G401.6 (cell line): ENCODE results near the gene SEPTIN10.
"Not testable (repeated sequence)": the region's sequence is repeated elsewhere in the genome, so short reads cannot be mapped to it uniquely, and the experiment has no call there.

Experiments
- FAIRE-seq: peaks from 2 replicates; lab custom pipeline; 2012; peaks lifted over from hg19 to GRCh38; lab: Jason Lieb, UNC

Gene SEPTIN10

DNA sequence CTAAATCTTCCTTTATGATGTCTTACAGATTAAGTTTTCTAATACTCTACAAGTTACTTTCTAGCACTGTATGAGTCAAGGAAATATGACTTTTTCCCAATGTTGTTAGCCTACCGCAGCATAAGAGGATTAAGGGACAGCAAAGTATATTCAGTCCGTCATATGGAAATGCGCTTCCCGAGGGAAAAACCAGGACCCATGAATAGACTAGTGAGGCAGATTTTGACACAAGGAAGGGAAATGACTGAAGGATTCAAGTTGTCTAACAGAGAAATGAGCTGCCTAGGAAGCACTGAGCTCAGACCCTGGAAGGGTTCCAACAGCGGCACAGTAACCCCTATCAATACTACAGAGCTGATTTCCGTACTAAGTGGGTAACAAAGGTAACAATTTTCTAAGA, 12.0 kb downstream of the SEPTIN10 start:
- no peak for FAIRE-seq

DNA sequence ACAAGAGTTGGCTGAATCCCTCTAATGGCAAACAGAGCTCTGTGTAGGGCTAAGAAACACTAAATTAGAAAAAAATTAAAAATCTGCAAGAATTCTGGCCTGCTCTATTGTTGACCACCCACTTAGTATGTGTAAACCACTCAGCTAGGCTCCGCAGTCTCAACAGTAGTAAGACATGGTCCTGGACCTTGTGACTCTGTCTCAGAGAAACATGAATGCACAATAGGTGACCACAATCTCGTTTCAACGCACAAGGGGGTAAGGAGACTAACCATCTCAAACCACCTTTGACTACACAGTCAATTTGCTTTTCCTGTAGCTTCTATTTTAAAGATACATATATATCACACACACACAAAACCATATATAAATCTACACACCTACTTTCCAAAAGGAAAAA, 16.5 kb downstream of the SEPTIN10 start:
- no peak for FAIRE-seq

DNA sequence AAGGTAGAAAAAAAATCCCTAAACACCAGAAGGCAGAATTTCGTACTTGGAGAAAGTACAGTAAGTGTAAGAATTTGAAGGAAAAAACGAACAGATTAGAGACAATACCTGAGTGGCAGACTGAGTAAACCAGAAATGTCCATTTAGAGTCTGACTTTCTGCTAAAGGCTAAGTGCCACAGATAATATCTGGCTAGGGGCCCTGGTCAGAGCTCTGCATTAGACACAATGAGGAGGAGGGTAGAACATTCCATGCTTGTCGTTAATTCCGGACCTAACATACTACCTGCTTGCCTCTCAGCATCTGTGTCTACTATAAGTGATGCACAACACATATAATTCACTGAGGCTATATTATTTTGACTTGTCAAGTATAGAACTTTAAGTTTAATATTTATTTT, 18.1 kb downstream of the SEPTIN10 start:
- no peak for FAIRE-seq

DNA sequence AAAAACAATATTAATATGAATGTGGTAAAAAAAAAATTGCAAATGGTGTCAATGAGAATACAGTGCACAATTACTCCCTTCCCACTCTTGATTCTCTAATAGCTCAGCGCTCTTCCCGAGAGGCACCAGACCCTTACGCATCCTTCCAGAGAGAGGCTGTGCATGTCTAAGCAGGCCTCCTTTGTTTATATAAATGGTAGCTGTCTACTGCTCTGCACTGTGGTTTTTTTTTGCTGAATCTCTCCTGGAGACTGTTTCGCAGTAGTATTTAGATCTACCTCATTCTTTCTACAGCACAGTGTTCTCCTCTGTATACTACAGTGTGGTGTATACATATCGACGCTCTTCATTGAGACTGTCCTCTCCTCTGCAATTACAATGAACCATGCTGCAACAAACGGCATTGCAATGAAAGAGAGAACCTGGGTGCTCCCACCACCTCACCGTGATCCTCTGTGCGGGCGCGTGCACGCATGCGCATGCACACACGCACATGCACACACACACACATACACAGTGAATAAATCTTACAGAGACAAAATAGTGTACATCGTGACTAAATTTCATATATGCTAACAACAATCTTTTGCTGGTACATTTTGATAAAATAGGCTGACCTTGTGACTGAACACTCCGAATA, 19.4 kb downstream of the SEPTIN10 start:
- FAIRE-seq = no peak

DNA sequence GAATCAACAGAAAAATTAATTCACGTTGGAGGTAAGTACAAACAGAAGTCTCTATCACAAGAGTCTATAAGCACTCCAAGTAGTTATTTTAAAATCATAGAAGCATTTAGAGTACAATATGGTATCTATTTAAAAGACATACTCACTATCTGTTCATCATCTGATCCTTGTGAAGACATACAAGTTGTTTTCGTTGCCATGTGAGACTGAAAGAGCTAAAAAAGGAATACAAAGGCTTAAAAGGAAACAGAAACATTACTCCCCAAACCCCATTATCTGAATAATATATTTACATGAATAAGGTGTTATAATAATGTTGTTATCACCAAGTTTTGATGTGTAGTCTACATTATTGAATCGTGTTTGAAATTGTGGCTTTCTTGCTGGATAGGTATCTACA, 20.9 kb downstream of the SEPTIN10 start:
- FAIRE-seq = no peak

DNA sequence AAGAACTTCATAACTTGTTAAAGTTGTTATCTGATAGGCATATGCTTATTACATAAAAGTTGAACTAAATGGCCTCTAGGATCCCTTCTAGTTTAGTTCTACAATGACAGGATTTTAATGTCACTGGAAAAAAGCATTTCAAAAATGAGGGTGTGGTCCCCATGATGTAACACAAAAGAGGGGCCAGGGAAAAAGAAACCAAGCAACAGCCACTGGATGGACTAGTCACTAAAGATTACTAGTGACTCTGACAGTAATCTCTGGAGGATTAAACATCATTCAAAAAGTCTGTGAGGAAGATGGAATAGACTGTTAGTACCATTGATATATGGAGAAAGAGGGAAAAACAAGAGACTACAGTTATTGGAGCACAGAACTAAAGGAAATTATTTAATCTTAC, 22.6 kb downstream of the SEPTIN10 start:
- FAIRE-seq = no peak

DNA sequence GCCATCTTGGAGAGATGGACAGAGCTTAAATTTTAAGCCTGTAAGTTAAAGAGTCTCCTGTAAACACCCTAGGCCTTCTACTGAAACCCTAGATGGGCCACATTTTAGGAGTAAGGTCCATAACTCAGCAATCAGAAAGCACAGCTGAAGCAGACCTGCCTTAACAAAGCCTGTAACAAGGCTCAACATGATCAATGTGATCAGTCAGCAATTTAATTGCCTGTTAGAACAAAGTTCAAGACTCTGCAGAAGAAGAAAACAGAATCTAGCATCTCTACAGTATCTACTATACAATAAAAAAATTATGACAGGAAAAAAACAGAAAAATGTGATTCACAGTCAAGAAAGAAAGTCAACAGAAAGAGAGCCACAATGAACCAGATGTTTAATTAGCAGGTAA, 27.1 kb downstream of the SEPTIN10 start:
- FAIRE-seq = no peak

DNA sequence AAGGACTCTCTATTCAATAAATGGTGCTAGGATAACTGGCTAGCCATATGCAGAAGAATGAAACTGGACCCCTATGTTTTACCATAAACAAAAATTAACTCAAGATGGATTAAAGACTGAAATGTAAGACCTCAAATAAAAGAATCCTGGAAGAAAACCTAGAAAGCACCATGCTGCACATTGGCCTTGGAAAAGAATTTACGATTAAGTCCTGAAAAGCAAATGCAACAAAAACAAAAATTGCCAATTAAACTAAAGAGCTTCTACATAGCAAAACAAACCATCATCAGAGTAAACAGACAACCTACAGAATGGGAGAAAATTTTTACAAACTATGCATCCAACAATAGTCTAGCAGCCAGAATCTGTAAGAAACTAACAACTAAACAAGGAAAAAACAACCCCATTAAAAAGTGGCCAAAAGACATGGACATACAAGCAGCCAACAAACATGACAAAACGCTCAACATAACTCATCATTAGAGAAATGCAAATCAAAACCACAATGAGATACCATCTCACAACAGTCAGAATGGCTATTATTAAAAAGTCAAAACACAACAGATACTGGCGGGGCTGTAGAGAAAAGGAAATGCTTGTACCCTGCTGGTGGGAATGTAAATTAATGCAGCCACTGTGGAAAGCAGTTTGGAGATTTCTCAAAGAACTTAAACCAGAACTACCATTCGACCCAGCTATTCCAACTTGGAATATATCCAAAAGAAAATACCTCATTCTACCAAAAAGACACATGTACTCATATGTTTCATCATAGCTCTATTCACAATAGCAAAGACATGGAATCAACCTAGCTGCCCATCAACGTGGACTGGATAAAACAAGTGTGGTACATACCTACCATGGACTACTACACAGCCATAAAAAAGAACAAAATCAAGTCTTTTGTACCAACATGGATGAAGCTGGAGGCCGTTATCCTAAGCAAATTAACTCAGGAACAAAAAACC, 30.6 kb downstream of the SEPTIN10 start:
- FAIRE-seq = no peak

DNA sequence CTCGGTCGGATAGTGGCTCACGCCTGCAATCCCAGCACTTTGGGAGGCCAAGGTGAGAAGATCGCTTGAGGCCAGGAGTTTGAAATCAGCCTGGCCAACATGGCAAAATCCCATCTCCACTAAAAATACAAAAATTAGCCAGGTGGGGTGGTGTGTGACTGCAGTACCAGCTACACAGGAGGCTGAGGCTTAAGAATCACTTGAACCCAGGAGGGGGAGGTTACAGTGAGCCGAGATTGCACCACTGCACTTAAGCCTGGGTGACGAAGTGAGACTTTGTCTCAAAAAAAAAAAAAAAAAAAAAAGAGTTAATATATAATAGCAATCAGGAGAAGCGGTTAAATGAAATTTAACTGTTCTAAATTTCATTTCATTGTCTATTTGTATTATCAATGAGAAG, 36.1 kb downstream of the SEPTIN10 start:
- FAIRE-seq = not testable (repeated sequence)

DNA sequence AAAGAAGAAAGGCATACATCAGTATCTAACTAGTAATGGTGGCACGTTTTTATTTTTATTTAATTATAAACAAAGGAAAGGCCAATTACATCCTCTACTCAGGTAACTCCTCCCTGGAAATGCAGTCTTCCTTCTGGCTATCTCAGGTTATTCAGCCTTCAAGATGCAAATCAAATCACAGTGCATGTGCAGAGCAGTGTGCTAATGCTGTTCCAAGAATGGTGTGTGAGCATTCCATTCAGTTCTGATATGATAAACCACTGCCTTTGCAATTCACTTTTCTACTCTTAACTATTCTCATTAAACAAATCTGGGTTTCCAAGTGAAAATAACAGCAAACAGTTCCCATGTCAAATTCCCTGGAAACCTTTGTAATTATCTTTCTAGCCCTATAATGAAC, 38.4 kb downstream of the SEPTIN10 start:
- FAIRE-seq = no peak

DNA sequence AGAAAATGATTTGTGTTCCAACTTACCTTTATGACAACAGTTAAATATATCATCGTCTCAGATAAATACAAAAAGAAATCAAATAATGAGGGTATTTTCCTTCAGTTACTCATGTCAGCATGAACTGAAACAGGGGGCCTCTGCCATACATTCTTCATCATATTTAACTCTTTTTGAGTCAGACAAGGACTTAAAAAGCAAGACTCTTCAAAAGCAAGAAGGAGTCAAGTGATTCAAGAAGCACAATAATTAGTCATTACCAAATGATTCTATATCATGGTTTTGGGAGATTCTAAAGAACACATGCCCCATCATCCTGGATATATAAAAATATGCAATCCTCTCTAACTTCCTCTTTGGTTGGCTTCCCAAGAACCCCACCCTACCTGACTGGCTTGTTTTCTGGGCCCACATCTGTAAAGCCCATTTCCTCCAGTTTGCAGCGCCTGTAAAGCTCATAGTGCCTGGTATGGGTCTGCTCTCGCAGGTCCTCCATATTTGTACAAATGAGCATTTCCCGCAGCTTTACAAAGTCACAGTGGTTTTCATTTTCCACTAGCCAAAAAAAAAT, 49.7 kb downstream of the SEPTIN10 start:
- FAIRE-seq = no peak

DNA sequence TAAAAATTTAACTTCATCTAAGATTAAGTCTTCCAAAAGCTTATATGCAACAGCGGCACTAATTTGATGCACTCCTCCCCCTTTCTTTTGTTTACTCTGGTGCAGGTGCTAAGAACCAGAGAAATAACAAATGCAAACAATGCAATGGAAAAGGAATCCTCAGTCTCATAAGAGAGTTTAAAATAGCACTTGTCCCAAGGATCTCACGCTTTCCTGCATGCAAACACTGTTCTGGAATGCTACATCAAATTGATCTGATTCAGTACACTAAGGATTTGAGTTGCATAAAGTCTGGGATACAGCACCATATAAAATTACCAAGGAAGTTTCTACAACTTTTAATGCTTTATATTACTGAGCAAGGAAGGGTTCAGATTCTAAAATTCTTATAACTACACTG, 50.5 kb downstream of the SEPTIN10 start:
- FAIRE-seq = no peak

DNA sequence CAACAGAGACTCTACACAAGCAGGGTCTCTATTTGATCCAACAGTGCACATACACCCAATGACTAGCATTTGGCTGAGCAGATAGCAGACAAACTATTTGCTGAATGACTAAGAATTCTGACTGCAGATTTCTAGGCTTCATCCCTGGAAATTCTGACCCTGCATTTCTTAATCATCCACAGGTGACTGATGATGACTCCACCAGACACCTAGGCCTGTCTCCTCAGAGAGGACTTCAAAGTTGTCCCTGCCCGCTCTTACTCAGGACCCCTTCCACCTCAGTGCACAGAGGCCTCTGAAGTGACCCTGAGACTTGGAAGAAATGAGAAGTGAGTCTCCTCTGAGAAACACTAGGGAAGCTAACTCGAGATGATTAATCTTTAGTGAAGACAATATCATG, 51.3 kb downstream of the SEPTIN10 start:
- no peak for FAIRE-seq

DNA sequence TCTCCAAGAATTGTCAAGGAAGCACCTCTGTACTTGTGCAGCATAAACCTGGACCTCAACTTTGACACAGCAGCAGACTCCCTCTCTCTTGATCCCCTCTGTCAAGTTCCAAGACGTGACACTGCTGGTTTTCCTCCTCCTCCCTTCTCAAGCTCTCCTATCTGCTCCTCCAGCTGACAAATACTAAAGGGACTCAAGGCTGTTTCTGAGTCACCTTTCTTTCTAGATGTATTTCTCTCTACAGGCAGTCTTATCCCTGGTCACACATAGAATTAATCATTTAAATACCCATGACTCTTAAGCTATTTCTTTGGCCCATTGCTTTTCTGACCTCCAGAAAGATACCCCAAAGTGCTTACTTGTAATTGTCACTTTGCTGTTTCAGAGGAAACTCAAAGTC, 53.5 kb downstream of the SEPTIN10 start:
- no peak for FAIRE-seq

DNA sequence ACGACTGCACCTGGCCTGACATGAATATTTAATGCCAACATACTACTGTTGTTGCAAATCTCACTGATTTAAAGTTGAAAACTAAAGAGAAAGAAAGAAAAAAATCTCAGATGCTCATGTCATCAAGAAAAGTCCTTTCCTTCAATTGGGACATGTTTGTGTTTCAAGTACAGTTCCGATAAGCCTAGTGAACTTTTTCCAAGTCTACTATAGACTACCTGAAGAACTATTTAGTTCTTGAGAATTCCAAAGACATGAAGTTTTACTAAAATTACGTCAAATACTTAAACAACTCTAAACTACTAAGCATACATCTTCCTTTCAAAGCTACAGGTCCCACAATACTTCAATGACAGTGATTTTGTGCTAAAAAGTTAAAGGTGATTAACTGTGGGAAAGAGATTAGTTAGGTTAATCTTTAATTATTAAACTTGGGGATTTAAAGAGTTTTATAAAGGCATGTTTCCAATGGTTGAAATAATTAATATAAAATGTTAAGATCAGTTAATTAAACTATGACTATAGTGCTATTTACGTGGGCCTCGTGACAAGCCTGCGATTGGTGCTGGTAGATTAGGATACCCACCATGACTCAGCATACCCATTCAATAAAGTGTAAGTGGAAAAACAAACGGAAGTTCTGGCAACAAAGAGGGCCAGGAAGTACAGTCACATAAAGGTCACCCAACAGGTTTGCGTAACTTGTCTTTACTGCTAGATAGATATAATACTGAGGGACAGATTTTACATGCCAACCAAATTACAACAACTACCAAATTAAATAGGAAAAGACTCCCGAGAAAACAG, 55.5 kb downstream of the SEPTIN10 start:
- no peak for FAIRE-seq

DNA sequence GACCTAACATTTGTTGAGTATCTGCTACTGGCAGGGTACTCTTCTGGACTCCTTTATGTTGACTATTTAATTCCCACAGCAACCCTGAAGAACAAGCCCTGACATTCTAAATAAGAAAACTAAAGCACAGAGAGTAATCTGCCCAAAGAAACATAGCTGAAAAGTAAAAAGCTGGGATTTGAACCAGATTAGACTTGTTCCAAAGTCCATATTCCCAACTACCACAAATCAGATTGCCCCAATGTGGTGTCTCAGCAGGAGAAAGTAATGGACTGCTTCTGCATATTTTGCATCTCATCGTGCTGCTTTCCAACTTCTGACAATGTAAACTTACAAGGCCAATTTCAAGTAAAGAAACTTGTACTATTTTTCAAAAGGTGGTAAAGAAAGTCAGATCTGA, 56.5 kb downstream of the SEPTIN10 start:
- FAIRE-seq = no peak

DNA sequence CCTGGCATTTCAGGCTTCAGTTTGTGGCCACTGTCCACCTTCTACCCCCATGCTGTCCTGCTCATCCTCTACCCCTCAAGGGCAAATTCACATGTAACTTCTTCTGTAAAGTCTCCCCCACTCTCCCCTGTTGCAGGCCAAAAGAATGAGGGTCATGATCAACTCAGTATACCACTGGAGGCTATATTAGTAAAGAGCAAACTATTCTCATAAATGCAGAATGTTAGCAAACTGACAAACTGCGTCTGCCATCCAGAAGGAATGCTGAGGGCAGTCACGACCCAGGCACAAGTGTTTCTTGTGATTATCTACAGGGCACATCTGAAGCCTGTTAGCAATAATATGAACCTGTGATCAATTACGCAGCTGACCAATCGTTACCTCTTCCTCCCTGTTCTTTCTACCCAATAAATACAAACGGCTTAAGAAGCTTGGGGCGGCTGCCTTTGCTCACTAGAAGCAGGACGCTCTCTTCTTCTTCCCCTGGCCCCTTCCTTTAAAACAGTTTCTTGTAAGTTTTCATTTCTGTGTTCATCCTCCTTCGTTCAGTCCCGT, 58.3 kb downstream of the SEPTIN10 start:
- no peak for FAIRE-seq

DNA sequence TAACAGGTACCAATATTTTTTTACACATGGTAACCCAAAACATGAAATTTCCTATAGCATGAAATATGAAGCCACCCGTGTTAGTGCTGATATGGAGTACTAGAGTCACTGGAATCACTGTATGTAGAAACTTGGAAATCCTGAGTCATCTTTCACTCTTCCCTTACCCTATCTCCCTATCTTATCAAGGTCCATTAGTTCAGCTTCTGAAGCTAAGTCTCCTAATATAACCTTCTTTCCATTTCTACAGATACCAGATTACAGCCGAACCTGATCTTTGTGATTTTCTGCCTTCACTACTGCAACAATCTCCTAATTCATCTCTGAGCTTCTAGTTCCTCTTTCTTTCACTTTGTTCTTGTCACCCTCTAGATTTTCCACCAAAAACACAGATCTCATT, 59.0 kb downstream of the SEPTIN10 start:
- no peak for FAIRE-seq

DNA sequence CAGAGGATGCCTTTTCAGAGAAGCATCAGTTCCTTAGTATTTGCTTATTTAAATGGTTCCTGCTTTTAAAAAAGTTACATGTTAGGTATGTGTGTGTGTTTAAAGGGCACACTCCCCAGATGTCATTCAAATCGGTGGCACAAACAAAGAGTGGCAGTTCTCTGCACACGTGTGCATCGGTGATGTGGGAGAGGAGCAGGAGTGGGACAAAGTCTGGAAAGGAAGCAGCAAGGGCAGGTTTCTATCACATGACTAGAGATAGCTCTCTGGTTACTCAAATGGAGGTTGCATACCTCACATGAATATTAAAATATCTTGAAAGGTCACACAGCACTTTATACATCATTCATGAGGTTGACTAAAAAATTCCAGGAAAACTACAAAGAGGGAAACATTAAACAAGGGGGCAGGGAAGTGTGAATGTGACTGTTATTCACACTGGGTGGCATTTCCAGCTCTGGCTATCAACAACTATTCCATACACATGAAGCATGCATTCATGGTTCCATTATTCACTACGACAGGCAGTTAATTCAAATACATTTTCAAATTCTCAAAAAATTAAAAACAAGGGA, 64.7 kb downstream of the SEPTIN10 start:
- FAIRE-seq = no peak

DNA sequence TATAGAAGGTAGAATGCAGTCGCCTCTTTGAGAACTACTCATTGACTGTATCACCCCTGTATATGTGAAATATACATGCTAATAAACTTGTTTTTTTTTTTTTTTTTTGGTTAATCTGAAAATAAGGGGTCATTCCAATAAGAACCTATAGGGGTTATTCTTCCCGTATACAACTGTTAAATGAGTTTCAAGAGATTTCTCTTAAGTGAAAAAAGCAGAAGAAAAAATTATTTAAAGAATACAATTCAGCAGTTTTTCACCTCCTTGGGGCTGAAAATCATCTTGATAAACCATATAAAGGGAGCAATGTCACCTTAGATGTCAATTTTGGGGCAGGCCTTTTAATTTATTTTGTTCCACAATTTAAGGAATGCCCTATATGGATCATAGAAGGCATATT, 66.5 kb downstream of the SEPTIN10 start:
- no peak for FAIRE-seq

DNA sequence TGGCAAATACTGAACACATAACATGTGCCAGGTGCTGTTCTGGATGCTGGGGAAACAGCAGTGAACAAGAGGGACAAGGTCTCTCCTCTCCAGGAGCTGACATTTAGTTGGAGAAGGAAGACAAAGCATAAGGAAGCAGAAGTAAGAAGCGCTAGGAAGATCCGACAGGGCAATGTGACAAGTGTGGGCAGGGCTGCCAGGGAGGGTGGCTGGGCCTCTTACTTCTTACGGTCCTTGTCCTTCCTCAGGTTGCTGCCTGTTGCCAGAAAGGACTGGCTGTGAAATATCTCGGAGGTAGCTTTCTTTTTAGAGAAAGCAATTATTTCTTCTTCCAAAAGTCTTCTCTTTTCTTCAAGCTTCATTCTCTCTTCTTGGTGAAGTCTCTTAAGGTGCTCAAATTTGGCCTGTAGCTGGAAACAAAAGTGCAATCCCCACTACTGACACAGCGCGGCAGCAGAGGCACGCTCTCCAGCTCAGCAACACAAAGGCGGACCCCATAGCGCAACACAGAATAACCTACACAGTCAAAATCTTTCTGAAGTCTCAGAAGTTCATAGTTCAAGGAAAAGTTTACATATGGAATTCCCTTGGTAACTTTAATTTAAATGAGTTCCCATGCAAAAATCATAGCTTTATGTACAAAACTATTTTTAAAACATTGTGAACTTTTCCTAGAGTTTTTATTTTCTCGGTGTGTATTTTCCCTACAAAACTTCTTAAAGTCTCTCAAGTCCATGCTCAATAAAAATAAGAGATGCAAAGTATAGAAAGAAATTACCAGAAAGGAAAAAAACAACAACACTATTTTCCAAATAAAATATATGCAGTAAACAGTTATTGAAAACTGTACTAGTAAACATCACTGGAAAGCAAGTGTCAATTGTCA, 67.7 kb downstream of the SEPTIN10 start:
- FAIRE-seq = peak; percentile 93
